ENCODE results near the gene VMO1.

DNA sequence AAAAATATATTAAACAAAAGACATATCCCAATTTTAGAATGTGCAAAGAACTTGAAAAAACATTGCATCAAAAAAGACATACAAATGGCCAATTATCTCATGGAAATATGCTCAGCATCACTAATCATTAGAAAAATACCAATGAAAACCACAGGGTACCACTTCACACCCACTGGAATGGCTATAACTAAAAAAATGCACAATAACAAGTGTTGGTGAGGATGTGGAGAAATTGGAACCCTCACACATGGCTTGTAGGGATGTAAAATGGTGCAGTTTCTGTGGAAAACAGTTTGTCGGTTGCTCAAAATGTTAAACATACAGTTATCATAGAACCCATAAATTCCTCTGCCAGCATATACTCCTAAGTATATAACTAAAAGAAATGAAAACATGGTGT is 9.0 kb upstream of the VMO1 start:
- TF ChIP-seq CTCF (IDR thresholded peaks at IDR 0.05) (no peak), JUND (IDR thresholded peaks at IDR 0.05) (no peak), MEF2A (IDR thresholded peaks at IDR 0.05; ENCODE audit: borderline replicate concordance, low read depth) (no peak), EP300 (IDR thresholded peaks at IDR 0.05; ENCODE audit: borderline replicate concordance in 1 of 2, low read depth in 1 of 2, low read length in 1 of 2) (no peak), TEAD4 (IDR thresholded peaks at IDR 0.05; ENCODE audit: borderline replicate concordance, insufficient read depth) (no peak), ELF1 (IDR thresholded peaks at IDR 0.05) (no peak), GATA2 (CRISPR knock-in tag; IDR thresholded peaks at IDR 0.05) (no peak), MXI1 (IDR thresholded peaks at IDR 0.05; ENCODE audit: low read depth, low read length) (no peak), POLR2AphosphoS5 (IDR thresholded peaks at IDR 0.05; ENCODE audit: low read depth, low read length) (no peak), RXRA (IDR thresholded peaks at IDR 0.05; ENCODE audit: borderline replicate concordance, low read depth) (no peak)
- TF ChIP-seq, protein P1, sequence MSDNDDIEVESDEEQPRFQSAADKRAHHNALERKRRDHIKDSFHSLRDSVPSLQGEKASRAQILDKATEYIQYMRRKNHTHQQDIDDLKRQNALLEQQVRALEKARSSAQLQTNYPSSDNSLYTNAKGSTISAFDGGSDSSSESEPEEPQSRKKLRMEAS (IDR thresholded peaks at IDR 0.05; ENCODE audit: low read depth) = no peak

Measured in SK-N-SH (cell line).